Measurements from ENCODE around the gene KLHDC9.

KLHDC9 gene

GRCh38 chr1:161132410-161133219, 34.5 kb downstream of the KLHDC9 start, which contains the start of gene DEDD:
Gene DEDD, minus strand, starts transcription at chr1:161132667. Its CDS starts 8,205 bp downstream, at chr1:161124462.
- DNase-seq (ENCODE audit: low read depth): peak; percentile 98

- DNase-seq (ENCODE audit: low read depth): peak; percentile 37
These were observed 35.1 kb downstream of the KLHDC9 start for GRCh38 chr1:161133220-161133740.

GRCh38 chr1:161137881-161138280, 39.7 kb downstream of the KLHDC9 start:
- DNase-seq (ENCODE audit: low read depth): peak; percentile 21

GRCh38 chr1:161138431-161138830, 40.3 kb downstream of the KLHDC9 start:
- no peak for DNase-seq (ENCODE audit: low read depth)

GRCh38 chr1:161139766-161140165, 41.6 kb downstream of the KLHDC9 start:
- peak; percentile 53 for DNase-seq (ENCODE audit: low read depth)

GRCh38 chr1:161140755-161141400, 42.7 kb downstream of the KLHDC9 start:
- DNase-seq (ENCODE audit: low read depth): no peak

- DNase-seq (ENCODE audit: low read depth): no peak
These were observed 47.7 kb downstream of the KLHDC9 start for GRCh38 chr1:161145832-161146231.
